ENCODE measurements around the gene TFDP1.
"Not testable (repeated sequence)": the region's sequence is repeated elsewhere in the genome, so short reads cannot be mapped to it uniquely, and the experiment has no call there.

The TFDP1 gene

GRCh38 chr13:113550453-113550852 is 34.1 kb upstream of the TFDP1 start:
- no peak for DNase-seq (ENCODE audit: low read depth)

GRCh38 chr13:113551081-113552000 is 33.2 kb upstream of the TFDP1 start:
- DNase-seq (ENCODE audit: low read depth), result no peak

GRCh38 chr13:113552079-113552478 is 32.5 kb upstream of the TFDP1 start:
- DNase-seq (ENCODE audit: low read depth), result no peak

GRCh38 chr13:113552786-113553434 is 31.6 kb upstream of the TFDP1 start:
- DNase-seq (ENCODE audit: low read depth), result no peak

- DNase-seq (ENCODE audit: low read depth), result no peak
Observed at GRCh38 chr13:113553511-113554332, 30.8 kb upstream of the TFDP1 start.

GRCh38 chr13:113554333-113554700 is 30.2 kb upstream of the TFDP1 start:
- no peak for DNase-seq (ENCODE audit: low read depth)

GRCh38 chr13:113555141-113555540 is 29.4 kb upstream of the TFDP1 start:
- no peak for DNase-seq (ENCODE audit: low read depth)

GRCh38 chr13:113557013-113557412 is 27.5 kb upstream of the TFDP1 start:
- DNase-seq (ENCODE audit: low read depth), result no peak

GRCh38 chr13:113558461-113558860 is 26.1 kb upstream of the TFDP1 start:
- DNase-seq (ENCODE audit: low read depth), result no peak

GRCh38 chr13:113559061-113559460 is 25.5 kb upstream of the TFDP1 start:
- DNase-seq (ENCODE audit: low read depth), result no peak

- no peak for DNase-seq (ENCODE audit: low read depth)
Observed at GRCh38 chr13:113559901-113560644, 24.5 kb upstream of the TFDP1 start.

- DNase-seq (ENCODE audit: low read depth), result no peak
Observed at GRCh38 chr13:113560645-113561416, 23.7 kb upstream of the TFDP1 start.

- DNase-seq (ENCODE audit: low read depth), result no peak
Observed at GRCh38 chr13:113561417-113562084, 23.0 kb upstream of the TFDP1 start.

GRCh38 chr13:113562085-113562749 is 22.3 kb upstream of the TFDP1 start:
- no peak for DNase-seq (ENCODE audit: low read depth)

- DNase-seq (ENCODE audit: low read depth), result no peak
Observed at GRCh38 chr13:113562844-113563243, 21.7 kb upstream of the TFDP1 start.

GRCh38 chr13:113563511-113563910 is 21.0 kb upstream of the TFDP1 start:
- not testable (repeated sequence) for DNase-seq (ENCODE audit: low read depth)

GRCh38 chr13:113564331-113565023 is 20.1 kb upstream of the TFDP1 start:
- no peak for DNase-seq (ENCODE audit: low read depth)

- no peak for DNase-seq (ENCODE audit: low read depth)
Observed at GRCh38 chr13:113565526-113566226, 18.9 kb upstream of the TFDP1 start.

GRCh38 chr13:113566227-113566561 is 18.4 kb upstream of the TFDP1 start:
- no peak for DNase-seq (ENCODE audit: low read depth)
